ENCODE measurements around the gene BNC2. TPM values are rescaled to one million over a fixed set of nuclear protein-coding genes. Genes with fewer than 3 reads are reported as not detected.

BNC2 gene
- total RNA-seq, 1 donor from 2014 or later: 5.4 TPM

DNA sequence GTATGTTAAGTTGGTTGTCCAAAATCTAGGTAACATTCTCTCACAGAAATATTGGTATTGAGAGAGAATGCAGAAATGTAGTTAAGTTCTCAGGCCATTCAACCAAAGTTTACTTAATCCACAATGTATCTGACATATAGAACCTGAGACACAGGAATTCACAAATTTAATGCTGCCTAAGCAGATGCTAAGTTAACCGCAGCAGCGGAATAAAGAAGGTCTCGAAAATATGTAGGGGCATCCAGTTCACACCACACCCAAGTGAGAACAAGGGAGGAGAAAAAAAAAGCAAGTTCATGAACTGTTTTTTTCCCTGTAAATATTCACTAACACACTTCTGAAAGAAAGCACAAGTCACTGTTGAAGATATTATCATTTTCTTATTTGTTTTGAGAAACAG lies 194.0 kb downstream of the BNC2 start:
- Mint-ChIP-seq H3K4me3 (no peak overlapping the region), H3K27me3 (ENCODE audit: low read depth) (no peaks in the 10 kb centered on the region), H3K9me3 (no peaks in the 10 kb centered on the region), H3K27ac (ENCODE audit: unreplicated experiment) (no peak overlapping the region), H3K36me3 (ENCODE audit: low read depth) (no peaks in the 10 kb centered on the region), H3K4me1 (peaks cover 19% of the 10 kb centered on the region)
- DNase-seq (ENCODE audit: low read depth, low spot score): no peak
- TF ChIP-seq, protein P1, sequence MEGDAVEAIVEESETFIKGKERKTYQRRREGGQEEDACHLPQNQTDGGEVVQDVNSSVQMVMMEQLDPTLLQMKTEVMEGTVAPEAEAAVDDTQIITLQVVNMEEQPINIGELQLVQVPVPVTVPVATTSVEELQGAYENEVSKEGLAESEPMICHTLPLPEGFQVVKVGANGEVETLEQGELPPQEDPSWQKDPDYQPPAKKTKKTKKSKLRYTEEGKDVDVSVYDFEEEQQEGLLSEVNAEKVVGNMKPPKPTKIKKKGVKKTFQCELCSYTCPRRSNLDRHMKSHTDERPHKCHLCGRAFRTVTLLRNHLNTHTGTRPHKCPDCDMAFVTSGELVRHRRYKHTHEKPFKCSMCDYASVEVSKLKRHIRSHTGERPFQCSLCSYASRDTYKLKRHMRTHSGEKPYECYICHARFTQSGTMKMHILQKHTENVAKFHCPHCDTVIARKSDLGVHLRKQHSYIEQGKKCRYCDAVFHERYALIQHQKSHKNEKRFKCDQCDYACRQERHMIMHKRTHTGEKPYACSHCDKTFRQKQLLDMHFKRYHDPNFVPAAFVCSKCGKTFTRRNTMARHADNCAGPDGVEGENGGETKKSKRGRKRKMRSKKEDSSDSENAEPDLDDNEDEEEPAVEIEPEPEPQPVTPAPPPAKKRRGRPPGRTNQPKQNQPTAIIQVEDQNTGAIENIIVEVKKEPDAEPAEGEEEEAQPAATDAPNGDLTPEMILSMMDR (conservative IDR thresholded peaks at IDR 0.05): no peak

DNA sequence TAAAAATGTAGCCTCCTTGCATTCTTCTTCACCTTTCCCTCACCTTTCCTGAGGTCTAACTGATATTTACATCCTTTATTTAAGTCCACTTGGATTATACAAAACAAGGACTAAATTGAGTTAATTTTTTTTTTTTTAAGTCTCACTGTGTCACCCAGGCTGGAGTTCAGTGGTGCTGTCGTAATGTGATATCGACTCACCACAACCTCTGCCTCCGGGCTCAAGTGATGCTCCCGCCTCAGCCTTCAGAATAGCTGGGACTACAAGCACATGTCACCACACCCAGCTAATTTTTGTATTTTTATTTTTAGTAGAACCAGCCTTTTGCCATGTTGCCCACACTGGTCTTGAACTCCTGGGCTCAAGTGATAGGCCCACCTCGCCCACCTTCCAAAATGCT lies 195.3 kb downstream of the BNC2 start:
- Mint-ChIP-seq H3K4me1 (peaks cover 11% of the 10 kb centered on the region), H3K9me3 (no peaks in the 10 kb centered on the region)

DNA sequence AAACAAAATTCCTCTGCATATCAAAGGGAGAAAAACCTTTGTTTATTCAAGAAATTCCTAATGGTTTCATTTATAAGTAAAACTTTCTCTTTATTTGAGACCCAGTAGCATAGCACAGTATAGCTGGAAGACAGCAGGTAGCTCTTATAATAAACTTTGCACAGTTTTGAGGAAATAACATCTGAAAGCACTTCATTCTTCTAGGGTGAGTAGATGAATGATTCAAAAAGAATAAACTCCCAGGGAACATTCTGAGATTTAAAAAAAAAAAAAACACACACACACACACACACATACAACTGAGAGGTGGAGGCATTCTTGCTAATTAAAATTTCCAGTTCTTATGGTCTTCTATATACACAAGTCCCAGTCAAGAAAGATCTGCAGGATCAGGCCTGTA lies 197.3 kb downstream of the BNC2 start:
- Mint-ChIP-seq H3K27me3 (ENCODE audit: low read depth) (no peaks in the 10 kb centered on the region), H3K36me3 (ENCODE audit: low read depth) (no peaks in the 10 kb centered on the region), H3K4me3 (no peak overlapping the region), H3K4me1 (peaks cover 6% of the 10 kb centered on the region), H3K9me3 (no peaks in the 10 kb centered on the region), H3K27ac (ENCODE audit: unreplicated experiment) (no peak overlapping the region)
- TF ChIP-seq, protein P1 (conservative IDR thresholded peaks at IDR 0.05): no peak
- DNase-seq (ENCODE audit: low read depth, low spot score): no peak

More for the DNA sequence above, 195.3 kb downstream of the BNC2 start:
- H3K4me3 Mint-ChIP-seq: no peak overlapping the region
- no peak for DNase-seq (ENCODE audit: low read depth, low spot score)
- H3K27ac Mint-ChIP-seq (ENCODE audit: unreplicated experiment): no peak overlapping the region
- no peaks in the 10 kb centered on the region for H3K27me3 Mint-ChIP-seq (ENCODE audit: low read depth)
- no peaks in the 10 kb centered on the region for H3K36me3 Mint-ChIP-seq (ENCODE audit: low read depth)
- TF ChIP-seq, protein P1 (conservative IDR thresholded peaks at IDR 0.05): no peak

DNA sequence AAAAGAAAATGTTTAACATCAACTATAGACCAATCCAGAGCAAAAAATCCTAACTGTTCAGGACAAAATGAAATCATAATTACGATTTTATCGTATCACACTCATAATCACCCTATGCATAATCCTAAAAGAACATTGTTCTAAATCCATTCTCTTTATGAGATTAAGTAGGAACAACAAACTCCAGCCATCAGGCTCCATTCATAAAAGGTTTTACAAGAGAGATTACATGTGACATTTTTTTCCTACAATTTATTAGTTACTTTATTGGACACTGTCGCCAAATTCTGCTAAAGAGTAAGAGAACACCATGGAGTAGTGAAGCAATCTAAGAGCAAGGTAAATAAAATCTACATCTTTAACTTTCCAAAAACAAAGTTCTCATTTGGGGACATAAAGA lies 198.0 kb downstream of the BNC2 start:
- H3K4me1 Mint-ChIP-seq: peaks cover 10% of the 10 kb centered on the region
- H3K4me3 Mint-ChIP-seq: no peak overlapping the region
- no peaks in the 10 kb centered on the region for H3K27me3 Mint-ChIP-seq (ENCODE audit: low read depth)
- TF ChIP-seq, protein P1 (conservative IDR thresholded peaks at IDR 0.05): no peak
- DNase-seq (ENCODE audit: low read depth, low spot score): no peak
- no peaks in the 10 kb centered on the region for H3K36me3 Mint-ChIP-seq (ENCODE audit: low read depth)
- H3K9me3 Mint-ChIP-seq: no peaks in the 10 kb centered on the region
- H3K27ac Mint-ChIP-seq (ENCODE audit: unreplicated experiment): no peak overlapping the region

DNA sequence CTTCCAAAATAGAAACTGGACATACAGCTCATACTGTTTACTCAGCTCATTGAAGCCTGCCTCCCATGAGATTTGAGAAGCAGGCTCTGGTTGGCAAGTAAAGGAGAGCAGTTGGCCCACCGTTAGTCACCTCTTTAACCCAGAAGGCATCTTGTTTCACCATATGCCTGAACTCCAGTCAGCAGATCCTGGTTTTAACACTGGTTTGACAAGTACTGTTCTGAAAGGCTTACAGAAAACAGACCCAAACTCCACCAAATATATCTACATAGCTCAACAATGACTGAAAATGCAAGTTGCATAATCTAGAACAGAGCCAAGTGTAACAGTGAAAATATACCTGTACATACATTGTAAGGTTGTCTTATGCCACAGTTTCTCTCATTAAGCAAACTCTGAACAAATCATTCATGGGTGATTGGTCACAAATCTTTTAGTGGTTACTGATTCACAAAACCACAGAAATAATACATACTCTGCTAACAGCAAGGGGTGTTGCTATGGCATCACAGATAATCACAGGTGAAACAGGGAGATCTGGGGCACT lies 198.8 kb downstream of the BNC2 start:
- TF ChIP-seq, protein P1 (conservative IDR thresholded peaks at IDR 0.05): no peak
- no peak overlapping the region for H3K4me3 Mint-ChIP-seq
- H3K9me3 Mint-ChIP-seq: no peaks in the 10 kb centered on the region
- no peaks in the 10 kb centered on the region for H3K36me3 Mint-ChIP-seq (ENCODE audit: low read depth)
- no peak overlapping the region for H3K27ac Mint-ChIP-seq (ENCODE audit: unreplicated experiment)
- H3K27me3 Mint-ChIP-seq (ENCODE audit: low read depth): no peaks in the 10 kb centered on the region
- no peak for DNase-seq (ENCODE audit: low read depth, low spot score)
- peaks cover 10% of the 10 kb centered on the region for H3K4me1 Mint-ChIP-seq
